ENCODE measurements around the gene ARF4. TPM values are rescaled to one million over a fixed set of nuclear protein-coding genes. Genes with fewer than 3 reads are reported as not detected.

ARF4 gene
- total and polyA plus RNA-seq, 2 experiments from 2014 or later = 144 to 249 TPM

GRCh38 chr3:57544181-57545125 lies 52.7 kb downstream of the ARF4 start, which contains the start of gene DNAH12 (continued):
- TF ChIP-seq, protein P1, sequence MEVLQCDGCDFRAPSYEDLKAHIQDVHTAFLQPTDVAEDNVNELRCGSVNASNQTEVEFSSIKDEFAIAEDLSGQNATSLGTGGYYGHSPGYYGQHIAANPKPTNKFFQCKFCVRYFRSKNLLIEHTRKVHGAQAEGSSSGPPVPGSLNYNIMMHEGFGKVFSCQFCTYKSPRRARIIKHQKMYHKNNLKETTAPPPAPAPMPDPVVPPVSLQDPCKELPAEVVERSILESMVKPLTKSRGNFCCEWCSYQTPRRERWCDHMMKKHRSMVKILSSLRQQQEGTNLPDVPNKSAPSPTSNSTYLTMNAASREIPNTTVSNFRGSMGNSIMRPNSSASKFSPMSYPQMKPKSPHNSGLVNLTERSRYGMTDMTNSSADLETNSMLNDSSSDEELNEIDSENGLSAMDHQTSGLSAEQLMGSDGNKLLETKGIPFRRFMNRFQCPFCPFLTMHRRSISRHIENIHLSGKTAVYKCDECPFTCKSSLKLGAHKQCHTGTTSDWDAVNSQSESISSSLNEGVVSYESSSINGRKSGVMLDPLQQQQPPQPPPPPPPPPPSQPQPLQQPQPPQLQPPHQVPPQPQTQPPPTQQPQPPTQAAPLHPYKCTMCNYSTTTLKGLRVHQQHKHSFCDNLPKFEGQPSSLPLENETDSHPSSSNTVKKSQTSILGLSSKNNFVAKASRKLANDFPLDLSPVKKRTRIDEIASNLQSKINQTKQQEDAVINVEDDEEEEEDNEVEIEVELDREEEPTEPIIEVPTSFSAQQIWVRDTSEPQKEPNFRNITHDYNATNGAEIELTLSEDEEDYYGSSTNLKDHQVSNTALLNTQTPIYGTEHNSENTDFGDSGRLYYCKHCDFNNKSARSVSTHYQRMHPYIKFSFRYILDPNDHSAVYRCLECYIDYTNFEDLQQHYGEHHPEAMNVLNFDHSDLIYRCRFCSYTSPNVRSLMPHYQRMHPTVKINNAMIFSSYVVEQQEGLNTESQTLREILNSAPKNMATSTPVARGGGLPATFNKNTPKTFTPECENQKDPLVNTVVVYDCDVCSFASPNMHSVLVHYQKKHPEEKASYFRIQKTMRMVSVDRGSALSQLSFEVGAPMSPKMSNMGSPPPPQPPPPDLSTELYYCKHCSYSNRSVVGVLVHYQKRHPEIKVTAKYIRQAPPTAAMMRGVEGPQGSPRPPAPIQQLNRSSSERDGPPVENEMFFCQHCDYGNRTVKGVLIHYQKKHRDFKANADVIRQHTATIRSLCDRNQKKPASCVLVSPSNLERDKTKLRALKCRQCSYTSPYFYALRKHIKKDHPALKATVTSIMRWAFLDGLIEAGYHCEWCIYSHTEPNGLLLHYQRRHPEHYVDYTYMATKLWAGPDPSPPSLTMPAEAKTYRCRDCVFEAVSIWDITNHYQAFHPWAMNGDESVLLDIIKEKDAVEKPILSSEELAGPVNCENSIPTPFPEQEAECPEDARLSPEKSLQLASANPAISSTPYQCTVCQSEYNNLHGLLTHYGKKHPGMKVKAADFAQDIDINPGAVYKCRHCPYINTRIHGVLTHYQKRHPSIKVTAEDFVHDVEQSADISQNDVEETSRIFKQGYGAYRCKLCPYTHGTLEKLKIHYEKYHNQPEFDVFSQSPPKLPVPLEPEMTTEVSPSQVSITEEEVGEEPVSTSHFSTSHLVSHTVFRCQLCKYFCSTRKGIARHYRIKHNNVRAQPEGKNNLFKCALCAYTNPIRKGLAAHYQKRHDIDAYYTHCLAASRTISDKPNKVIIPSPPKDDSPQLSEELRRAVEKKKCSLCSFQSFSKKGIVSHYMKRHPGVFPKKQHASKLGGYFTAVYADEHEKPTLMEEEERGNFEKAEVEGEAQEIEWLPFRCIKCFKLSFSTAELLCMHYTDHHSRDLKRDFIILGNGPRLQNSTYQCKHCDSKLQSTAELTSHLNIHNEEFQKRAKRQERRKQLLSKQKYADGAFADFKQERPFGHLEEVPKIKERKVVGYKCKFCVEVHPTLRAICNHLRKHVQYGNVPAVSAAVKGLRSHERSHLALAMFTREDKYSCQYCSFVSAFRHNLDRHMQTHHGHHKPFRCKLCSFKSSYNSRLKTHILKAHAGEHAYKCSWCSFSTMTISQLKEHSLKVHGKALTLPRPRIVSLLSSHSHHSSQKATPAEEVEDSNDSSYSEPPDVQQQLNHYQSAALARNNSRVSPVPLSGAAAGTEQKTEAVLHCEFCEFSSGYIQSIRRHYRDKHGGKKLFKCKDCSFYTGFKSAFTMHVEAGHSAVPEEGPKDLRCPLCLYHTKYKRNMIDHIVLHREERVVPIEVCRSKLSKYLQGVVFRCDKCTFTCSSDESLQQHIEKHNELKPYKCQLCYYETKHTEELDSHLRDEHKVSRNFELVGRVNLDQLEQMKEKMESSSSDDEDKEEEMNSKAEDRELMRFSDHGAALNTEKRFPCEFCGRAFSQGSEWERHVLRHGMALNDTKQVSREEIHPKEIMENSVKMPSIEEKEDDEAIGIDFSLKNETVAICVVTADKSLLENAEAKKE (CRISPR knock-in tag; IDR thresholded peaks at IDR 0.05) = no peak
- no peak for TF ChIP-seq POLR2AphosphoS5 (IDR thresholded peaks at IDR 0.05; ENCODE audit: low read depth)
- TF ChIP-seq EZH2 (IDR thresholded peaks at IDR 0.05; ENCODE audit: low read depth, unreplicated experiment) = no peak
- no peak for TF ChIP-seq ETS1 (IDR thresholded peaks at IDR 0.05)

DNA sequence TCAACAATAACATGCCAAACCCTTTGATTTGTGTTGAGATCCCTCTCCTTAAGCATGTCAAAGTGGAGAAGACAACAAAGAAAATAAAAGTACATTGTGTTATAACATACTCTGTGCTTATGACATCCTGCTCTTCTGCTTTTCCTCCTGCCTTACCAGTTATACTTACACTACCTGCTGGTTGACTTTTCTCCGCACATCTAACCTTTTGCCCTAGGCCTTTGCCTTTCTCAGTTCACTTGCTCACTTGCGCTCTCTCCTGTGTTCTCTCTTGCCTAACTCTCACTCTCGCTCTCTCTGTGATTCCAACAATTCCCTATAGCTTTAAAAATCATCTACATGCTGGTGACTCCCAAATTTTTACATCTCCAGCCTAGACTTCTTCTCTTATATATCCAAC lies 58.7 kb downstream of the ARF4 start:
- Histone ChIP-seq H3K4me1 (ENCODE audit: insufficient read depth) (0 out of 2 replicates have a peak, but pooled peaks cover under 1% of the 10 kb centered on the region), H3K27ac (ENCODE audit: low read depth) (no peak overlapping the region), H3K27me3 (ENCODE audit: insufficient read depth) (no peaks in the 10 kb centered on the region), H4K20me1 (replicated peaks; ENCODE audit: insufficient read depth) (no peaks in the 10 kb centered on the region), H2AFZ (no peak overlapping the region), H3K4me2 (no peak overlapping the region), H3F3A (replicated peaks; ENCODE audit: low read depth) (no peaks in the 10 kb centered on the region), H3K36me3 (ENCODE audit: insufficient read depth) (no peaks in the 10 kb centered on the region), H3K79me2 (replicated peaks; ENCODE audit: insufficient read depth) (no peaks in the 10 kb centered on the region), H3K9me2 (ENCODE audit: insufficient read depth) (no peaks in the 10 kb centered on the region), H3K4me3 (no peak overlapping the region)
- Mint-ChIP-seq H3K4me1 (no peaks in the 10 kb centered on the region), H3K27ac (no peak overlapping the region), H3K9me3 (peaks cover 3% of the 10 kb centered on the region; the same call in 1 of the 3 replicates), H3K36me3 (ENCODE audit: low read depth) (no peaks in the 10 kb centered on the region), H3K27me3 (ENCODE audit: insufficient read depth, low read depth, poor library complexity) (no peaks in the 10 kb centered on the region), H3K4me3 (no peak overlapping the region)
- no peak for DNase-seq (ENCODE audit: low spot score)
- ATAC-seq = no peak
- TF ChIP-seq ZNF331 (CRISPR knock-in tag; IDR thresholded peaks at IDR 0.05; ENCODE audit: low read depth) (no peak), CREB1 (CRISPR knock-in tag; IDR thresholded peaks at IDR 0.05; ENCODE audit: low read depth) (no peak), NANOG (IDR thresholded peaks at IDR 0.05; ENCODE audit: borderline replicate concordance) (no peak), EZH2 (IDR thresholded peaks at IDR 0.05; ENCODE audit: low read depth, unreplicated experiment) (no peak)
- TF ChIP-seq, protein P1 (CRISPR knock-in tag; IDR thresholded peaks at IDR 0.05) = no peak

Measured in GM23338 (cell line).